Activated CD8-positive, alpha-beta memory T cell treated with anti-CD3 and anti-CD28 coated beads, Interleukin-2, amount 50 U/mL, for 1 hour (primary cell): ENCODE measurements around the gene PIEZO2.

ENCODE experiments used
- DNase-seq: peaks from one replicate; pipeline ENCODE4 v3.0.0-alpha.2; 2020; ENCODE audit errors: extremely low read depth

The PIEZO2 gene

GRCh38 chr18:10843565-10843964, 305.8 kb downstream of the PIEZO2 start:
- DNase-seq = no peak

- no peak for DNase-seq
Observed at GRCh38 chr18:10842861-10843260, 306.5 kb downstream of the PIEZO2 start.

GRCh38 chr18:10842371-10842770, 307.0 kb downstream of the PIEZO2 start:
- no peak for DNase-seq

- no peak for DNase-seq
Observed at GRCh38 chr18:10841203-10841602, 308.2 kb downstream of the PIEZO2 start.

GRCh38 chr18:10840743-10841142, 308.6 kb downstream of the PIEZO2 start:
- DNase-seq = no peak

- DNase-seq = no peak
Observed at GRCh38 chr18:10839421-10839820, 309.9 kb downstream of the PIEZO2 start.

GRCh38 chr18:10838553-10838952, 310.8 kb downstream of the PIEZO2 start:
- DNase-seq = no peak

GRCh38 chr18:10834128-10834815, 315.1 kb downstream of the PIEZO2 start:
- DNase-seq = no peak

GRCh38 chr18:10833656-10834055, 315.7 kb downstream of the PIEZO2 start:
- no peak for DNase-seq

GRCh38 chr18:10826400-10826799, 323.0 kb downstream of the PIEZO2 start:
- DNase-seq = no peak

GRCh38 chr18:10822456-10822855, 326.9 kb downstream of the PIEZO2 start:
- no peak for DNase-seq

GRCh38 chr18:10820681-10821080, 328.7 kb downstream of the PIEZO2 start:
- DNase-seq = no peak

GRCh38 chr18:10814336-10814735, 335.0 kb downstream of the PIEZO2 start:
- no peak for DNase-seq

- no peak for DNase-seq
Observed at GRCh38 chr18:10805587-10806118, 343.7 kb downstream of the PIEZO2 start.

- DNase-seq = no peak
Observed at GRCh38 chr18:10804126-10804525, 345.2 kb downstream of the PIEZO2 start.

GRCh38 chr18:10798727-10799550, 350.4 kb downstream of the PIEZO2 start:
- no peak for DNase-seq

- DNase-seq = no peak
Observed at GRCh38 chr18:10797896-10798295, 351.5 kb downstream of the PIEZO2 start.

GRCh38 chr18:10794771-10795170, 354.6 kb downstream of the PIEZO2 start:
- DNase-seq = no peak

GRCh38 chr18:10793730-10794370, 355.5 kb downstream of the PIEZO2 start:
- no peak for DNase-seq

GRCh38 chr18:10792181-10792580, 357.2 kb downstream of the PIEZO2 start:
- no peak for DNase-seq

- DNase-seq = no peak
Observed at GRCh38 chr18:10791169-10791831, 358.1 kb downstream of the PIEZO2 start.

GRCh38 chr18:10789180-10789579, 360.2 kb downstream of the PIEZO2 start:
- DNase-seq = no peak
